ELR (cell line): ENCODE results near the gene ZDHHC4.
A peak's percentile ranks its signal among the peaks of the same experiment; 100 is the strongest.

ENCODE experiments used
- DNase-seq: peaks from one replicate; pipeline ENCODE4 v3.0.0-alpha.2; 2015; ENCODE audit warnings: low read depth

The ZDHHC4 gene

DNA sequence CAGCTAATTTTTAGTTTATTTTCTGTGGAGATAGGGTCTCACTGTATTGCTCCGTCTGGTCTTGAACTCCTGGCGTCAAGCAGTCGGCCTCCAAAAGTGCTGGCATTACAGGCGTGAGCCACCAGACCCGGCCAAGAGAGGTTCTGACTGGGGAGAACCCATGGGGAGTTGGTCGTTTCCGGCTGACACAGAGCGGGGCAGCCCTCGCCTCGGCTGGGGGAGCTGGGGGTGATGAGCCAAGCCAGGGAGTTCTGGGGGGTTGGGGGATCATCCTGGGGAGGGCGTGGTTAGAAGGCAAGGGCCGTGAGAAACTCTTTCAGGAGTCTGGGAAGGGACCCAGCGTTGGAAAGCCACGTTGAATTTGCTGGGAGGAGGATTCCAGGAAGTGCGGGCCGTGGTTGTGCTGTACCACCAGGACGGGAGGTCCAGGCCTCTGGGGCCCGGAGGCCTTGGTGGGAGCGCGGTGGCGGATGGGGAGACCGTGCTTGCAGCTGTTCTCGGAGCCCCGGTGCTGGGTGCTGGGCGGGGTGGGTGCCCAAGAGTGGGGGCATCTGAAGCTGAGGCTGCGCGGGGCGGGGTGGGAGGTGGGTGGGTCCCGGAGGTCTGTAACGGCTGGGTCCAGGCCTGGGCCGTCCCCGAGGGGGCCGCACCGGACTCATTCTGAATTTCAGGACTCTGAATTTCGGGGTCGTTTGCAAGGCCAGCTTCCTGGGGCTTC is 29.8 kb downstream of the ZDHHC4 start:
- DNase-seq, result no peak

DNA sequence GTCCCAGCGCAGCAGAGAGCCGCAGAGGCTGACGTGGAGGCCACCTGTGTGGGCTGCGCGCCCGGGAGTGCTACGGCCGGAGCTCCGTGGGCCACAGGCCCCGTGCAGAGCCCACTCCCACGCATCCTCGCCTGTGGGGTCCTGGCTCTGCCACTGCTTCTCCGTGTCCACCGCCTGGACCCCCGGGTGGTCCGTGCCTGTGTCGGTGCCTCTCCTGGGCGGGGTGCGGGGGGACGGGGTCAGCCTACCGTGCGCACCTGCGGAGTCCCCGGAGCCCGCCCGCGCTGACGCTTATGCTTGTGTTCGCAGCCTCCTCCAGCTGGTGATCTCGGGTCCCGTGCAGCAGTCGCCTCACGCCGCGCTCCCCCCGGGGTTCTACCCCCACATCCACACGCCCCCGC is 30.4 kb downstream of the ZDHHC4 start:
- DNase-seq, result no peak

DNA sequence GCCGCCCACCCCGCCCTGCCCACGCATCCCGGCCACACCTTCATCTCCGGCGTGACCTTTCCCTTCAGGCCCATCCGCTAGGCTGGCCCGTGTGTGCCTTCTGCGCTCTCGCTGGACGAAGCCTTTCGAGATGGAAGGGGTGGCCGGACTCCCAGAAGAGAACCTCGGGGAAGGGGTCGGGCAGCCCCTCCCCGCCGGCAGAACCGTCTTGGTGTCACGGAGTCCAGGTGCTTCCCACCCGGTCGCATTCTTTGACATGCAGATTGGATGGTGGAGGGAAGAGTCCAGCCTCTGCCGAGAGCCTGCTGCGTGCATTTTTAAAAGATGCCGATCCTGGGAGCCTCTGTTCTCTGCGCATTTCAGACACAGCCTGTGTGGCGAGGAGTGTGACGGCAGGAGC is 30.8 kb downstream of the ZDHHC4 start:
- DNase-seq, result no peak

DNA sequence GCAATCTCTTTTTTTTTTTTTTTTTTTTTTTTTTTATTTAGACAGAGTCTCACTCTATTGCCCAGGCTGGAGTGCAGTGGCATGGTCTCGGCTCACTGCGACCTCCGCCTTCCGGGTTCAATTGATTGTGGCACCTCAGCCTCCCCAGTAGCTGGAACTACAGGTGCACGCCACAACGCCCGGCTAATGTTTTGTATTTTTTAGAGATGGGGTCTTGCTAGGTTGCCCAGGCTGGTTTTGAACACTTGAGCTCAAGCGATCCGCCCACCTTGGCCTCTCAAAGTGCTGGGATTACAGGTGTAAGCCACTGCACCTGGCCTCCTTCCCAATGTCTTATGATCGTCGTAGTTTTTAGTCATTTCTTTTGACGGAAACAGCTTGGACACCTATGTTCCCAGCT is 31.5 kb downstream of the ZDHHC4 start:
- no peak for DNase-seq

DNA sequence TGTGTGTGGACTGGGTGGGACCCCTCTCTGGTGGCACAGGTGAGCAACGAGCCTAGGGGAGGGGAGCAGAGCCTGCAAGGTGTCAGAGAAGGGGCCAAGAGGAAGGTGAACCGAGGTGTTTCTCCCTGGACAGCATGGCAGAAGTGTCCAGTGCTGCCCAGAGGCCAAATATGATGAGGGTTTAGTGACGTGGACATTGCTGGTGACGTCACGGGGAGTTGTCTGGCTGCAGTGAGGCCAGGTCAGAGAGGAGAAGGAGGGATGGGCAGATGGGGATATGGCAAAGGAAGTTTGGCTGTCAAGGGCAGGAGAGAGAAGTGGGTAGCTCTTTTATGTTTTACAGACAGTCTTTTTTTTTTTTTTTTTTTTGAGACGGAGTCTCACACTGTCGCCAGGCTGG is 35.6 kb downstream of the ZDHHC4 start:
- DNase-seq, result no peak

DNA sequence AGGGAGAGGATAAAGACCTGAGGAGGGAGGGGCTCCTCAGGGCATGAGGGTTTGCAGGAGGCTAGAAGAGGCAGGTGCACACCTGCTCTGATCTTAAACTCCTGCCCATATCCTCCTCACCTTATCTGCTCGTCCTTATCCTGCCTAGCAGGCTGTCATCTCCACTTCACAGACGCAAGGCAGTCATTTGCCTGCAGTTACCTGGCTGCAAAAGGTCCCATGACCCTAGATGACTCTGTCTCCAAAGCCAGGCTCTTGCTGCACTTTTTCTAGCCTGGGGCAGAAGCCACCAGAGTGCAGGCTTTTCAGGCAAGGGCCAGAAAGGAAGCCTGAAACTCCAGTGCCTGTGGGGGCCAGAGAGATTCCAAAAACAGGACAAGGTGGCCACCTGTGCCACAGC is 36.5 kb downstream of the ZDHHC4 start:
- no peak for DNase-seq

DNA sequence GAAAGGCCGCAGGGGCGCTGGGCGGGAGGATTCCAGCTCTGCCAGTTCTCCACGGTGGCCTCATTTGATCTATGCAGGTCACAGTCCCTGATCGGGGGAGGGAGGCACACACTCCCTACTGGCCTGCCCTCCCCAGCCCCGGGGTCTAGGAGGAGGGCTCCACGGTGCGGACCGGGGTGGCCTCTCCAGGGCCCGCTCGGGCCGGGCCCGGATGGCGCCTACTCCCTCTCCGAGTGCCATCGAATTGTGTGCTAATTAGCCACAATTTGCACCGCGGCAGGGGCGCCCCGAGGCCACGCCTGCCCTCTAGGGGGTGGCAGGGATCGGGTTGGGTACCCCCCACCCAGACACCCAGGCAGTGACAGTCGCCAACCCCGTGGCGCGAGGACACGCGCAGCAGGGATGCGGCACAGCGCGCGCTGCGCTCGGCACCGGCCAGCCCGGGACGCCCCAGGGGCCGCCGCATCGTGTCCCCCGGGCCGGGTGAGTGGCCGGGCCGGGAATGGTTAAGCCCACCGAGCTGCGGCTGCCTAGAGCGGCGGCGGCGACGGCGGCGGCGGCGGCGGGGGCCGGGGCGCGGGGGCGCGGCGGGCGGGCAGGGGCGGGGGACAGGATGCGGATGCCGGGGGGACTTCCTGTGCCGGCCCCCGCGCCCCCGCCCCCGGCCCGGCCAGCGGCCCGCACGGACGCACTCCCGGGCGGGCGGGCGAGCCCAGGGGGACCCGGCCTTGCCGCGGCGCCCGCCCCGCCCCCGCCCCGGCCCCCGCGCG is 37.9 kb downstream of the ZDHHC4 start, which contains the start of gene ZNF853:
ZNF853 (plus strand) TSS at position 658 of the 770 bp plus-strand sequence. CDS start 565 bp downstream, outside the sequence.
- DNase-seq, result no peak

DNA sequence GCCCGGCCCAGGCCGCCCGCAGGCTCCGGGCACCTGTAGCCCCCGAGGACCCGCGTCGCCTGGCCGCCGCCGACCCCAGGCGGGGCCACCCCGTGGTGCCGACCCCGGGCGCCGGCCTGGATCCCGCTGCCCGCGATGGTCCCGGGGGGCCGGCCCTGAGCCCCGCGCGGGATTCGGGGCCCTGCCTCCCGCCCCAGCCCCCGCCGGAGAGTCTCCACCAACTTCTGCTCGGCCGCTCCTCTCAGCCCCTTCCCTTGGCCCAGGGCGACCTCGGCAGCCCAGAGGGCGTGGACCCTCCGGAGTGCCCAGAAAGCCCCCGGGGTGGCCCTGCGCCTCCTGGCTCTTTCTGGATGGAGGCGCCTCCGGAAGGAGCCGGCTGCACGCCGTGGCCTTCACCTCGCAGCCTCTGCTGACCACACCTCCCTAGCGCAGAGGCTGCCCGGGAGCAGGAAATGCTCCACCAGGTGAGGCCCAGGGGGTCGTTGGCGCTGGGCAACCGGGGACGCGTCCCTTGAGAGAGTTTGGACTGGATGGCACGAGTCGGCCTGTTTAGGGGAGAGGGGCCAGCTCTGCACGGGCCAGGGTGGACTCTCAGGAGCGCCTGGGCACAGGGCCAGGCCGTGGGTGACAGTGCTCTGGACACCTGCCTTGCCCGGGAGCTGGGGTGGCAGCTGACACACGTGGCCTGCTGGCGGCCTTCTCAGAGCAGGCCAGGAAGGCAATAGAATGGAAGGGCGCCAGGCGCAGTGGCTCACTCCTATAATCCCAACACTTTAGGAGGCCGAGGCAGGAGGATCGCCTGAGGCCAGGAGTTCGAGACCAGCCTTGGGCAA is 38.7 kb downstream of the ZDHHC4 start:
- no peak for DNase-seq

DNA sequence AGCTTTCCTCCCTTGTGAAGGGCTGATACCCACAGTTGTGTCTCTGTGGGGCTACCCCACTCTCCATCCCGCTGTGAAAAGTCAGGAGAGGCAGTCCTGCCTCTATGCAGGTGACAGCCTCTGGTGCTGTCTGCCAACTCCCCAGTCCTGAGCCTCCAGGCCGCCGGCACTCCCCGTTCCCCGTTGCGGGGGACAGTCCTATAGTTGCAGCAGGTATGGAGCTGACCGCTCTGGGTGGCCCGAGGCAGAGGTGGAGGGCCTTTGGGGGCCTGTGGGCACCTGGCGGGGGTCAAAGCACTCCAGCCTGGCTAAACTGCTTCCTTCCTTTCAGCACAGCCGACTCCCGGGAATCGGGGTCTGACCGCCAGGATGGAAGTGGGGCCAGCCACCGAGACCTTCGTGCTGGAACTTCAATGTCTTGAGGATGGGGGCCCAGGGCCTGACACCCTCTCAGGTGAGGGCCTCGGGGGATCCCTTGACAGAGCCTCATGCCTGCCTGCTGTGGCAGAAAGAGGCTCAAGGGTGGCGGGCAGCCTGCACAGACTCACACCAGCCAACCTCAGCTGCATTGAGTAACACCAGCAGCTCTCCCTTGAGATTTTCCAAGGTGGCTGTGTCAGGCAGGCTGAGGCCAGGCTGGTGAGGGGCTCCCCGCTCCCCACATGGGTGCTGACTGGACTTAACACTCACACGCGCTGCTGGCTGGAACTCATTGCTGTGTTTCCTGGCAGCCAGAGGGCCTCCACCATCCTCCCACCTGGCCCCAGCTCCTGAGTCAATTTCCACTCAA is 39.8 kb downstream of the ZDHHC4 start:
- no peak for DNase-seq

DNA sequence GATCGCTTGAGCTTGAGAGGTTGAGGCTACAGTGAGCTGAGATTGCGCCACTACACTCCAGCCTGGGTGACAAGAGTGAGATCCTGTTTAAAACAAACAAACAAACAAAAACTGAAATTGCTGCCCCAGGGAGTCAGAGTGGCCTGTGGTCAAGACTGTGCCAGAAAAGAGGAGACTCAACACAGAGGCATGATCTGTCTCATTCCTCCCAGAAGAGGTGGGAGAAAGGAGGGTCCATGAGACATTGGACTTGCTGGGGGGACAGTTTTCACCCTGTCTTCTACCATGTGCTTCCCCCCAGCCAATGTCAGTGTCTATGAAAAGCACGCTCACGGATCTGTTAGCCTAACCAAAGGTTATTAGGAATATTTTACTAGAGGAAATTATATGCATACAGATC is 41.4 kb downstream of the ZDHHC4 start:
- peak; percentile 48 for DNase-seq

DNA sequence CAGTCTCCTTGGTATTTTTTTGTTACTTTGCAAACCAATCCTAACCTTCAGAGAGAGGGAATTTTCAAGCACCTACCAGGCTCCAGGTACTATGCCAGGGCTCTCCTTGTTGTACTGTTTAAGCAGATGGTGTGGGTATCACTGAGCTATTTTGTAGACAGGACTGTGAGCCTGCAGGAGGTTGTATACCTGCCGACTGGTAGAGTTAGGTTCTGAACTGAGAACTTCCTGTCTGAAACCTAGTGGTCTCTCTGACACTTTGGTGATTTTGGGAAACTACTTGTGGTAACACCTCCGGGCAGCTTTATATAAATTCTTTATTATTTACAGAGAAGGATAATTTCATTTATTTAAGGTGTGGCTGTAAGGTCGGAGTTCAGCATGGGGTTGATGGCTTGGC is 42.7 kb downstream of the ZDHHC4 start:
- DNase-seq, result no peak

DNA sequence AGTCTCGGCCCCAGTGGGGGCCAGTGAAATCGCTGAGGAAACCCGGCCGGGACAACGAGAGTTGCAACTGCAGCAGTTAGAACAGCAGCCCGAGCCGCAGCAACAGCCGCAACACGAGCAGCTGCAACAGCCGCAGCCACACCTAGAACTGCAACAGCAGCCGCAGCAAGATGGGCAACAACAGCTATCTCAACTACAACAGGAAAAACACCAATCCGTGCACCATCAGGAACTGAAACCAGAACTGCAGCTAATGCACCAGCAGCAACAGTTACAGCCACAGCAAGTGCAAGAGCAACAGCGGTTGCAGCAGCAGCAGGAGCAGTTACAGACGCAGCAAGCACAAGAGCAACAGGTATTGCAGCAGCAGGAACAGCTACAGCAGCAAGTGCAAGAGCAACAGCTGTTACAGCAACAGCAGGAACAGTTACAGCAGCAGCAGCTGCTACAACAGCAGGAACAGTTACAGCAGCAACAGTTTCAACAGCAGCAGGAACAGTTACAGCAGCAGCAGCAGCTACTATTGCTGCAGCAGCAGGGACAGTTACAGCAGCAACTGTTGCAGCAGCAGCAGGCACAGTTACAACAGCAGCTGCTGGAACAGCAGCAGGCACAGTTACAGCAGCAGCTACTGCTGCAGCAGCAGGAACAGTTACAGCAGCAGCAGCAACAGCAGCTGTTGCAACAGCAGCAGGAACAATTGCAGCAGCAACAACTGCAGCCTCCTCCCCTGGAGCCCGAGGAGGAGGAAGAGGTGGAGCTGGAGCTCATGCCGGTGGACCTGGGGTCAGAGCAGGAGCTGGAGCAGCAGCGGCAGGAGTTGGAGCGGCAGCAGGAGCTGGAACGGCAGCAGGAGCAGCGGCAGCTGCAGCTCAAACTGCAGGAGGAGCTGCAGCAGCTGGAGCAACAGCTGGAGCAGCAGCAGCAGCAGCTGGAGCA is 44.2 kb downstream of the ZDHHC4 start:
- DNase-seq, result no peak

DNA sequence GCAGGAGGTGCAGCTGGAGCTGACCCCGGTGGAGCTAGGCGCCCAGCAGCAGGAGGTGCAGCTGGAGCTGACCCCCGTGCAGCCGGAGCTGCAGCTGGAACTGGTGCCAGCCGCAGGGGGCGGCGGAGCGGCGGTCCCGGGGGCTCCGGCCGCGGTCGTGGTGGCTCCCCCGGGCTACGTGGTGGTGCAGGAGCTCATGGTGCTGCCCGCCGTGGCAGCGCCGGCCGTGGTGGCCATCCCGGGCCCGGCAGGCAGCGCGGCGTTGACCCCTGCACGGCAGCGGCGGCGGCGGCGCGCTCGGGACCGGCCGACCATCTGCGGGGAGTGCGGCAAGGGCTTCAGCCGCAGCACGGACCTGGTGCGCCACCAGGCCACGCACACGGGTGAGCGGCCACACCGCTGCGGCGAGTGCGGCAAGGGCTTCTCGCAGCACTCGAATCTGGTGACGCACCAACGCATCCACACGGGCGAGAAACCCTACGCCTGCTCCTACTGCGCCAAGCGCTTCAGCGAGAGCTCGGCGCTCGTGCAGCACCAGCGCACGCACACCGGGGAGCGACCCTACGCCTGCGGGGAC is 45.0 kb downstream of the ZDHHC4 start:
- DNase-seq, result no peak

DNA sequence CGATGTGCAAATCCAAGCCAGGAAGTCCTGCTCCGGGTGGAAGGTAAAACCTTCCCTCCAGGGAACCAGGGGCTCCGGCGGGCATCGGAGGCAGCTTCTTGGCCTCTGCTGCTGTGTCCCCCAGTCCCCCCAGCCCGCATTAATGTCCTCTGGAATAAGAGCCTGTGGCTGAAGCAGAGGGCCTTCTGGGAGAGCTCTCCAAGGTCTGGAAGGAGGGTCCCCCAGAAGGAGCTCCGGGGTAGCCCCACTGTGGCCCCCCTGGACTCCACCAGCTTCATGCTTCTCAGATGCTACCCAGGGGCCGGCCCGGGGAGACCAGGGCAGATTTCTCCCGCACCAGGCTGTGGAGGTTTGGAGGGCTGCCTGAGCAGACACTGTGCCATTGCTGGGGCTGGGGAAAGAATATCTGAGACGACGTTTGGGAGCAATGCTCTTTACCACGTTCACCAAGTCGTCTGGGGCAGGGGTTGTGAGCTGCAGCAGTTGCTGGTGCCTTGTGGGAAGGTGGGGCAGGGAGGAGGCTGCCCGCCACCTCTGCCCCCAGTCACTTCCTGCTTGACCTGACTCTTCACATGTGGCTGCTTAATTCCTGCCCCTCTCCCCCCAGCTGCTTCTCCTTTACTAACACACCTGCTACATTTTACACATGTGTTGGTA is 46.5 kb downstream of the ZDHHC4 start:
- DNase-seq, result no peak

DNA sequence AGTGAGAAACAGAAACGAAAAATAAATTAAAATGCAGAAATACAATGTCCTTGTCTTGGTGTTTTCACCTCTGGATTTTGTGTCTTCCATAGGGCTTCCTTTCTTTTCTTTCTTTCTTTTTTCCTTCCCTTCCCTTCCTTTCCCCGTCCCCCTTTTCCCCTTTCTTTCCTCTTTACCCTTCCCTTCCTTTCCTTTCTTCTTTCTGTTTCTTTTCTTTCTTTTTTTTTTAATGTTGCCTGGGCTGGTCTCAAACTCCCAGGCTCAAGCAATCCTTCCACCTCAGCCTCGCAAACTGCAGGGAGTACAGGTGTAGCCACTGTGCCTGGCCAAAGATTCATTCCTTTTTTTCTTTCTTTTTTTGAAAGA is 47.0 kb downstream of the ZDHHC4 start:
- DNase-seq, result no peak

DNA sequence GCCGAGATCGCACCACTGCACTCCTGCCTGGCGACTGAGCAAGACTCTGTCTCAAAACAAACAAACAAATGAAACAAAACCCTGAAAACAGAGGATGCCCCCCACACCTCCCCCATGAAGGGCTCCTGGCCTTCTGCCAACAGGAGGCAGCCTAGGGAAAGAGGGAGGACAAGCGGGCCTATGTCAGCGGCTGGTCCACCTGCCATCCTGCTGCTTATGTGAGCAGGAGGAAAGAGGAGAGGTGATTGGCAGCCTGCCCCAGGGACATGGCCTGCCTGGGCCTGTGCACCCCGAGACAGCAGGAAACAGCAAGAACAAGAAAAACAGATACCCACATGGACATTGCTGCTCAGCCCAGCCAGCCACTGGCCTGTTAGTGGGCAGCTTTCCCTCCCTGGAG is 50.8 kb downstream of the ZDHHC4 start:
- DNase-seq, result no peak

DNA sequence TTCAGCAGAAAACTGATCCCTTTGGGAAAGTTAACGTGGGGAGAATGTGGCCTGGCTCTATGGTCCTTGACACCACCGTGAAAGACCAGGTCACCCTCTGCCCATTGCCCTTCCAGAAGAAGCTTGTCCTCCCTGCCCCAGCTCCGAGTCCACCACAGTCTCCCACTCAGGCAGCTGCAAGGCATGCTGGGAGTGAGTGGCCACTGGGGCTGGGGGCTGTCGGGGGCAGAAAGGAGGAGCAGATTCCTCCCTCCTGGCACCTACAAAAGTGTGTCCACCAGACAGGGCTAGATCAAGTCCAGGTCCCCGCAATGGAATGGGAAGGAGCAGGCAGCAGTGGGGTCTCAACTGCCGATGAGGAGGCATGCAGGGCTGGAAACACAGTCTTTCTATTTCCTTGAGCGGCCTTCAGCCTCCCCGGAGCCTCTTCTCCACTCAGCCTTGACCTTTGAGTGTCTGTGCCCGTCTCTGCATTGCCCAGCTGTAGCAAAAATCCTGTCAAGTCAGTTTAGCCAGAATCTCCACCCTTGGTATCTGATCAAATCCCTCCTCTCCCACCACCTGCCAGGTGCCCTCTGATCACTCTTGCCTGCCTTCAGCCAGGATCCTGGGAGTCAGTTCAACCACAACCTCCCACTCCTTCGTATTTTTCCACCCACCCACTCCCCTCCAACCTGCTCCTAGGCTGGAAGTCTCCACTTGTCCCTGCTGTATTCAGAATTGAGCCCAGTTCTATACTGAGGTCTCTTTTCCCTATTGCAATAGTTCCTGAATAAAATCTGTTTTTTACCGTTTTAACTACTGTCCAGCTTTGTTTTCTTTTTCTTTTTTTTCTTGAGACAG is 53.0 kb downstream of the ZDHHC4 start:
- no peak for DNase-seq

DNA sequence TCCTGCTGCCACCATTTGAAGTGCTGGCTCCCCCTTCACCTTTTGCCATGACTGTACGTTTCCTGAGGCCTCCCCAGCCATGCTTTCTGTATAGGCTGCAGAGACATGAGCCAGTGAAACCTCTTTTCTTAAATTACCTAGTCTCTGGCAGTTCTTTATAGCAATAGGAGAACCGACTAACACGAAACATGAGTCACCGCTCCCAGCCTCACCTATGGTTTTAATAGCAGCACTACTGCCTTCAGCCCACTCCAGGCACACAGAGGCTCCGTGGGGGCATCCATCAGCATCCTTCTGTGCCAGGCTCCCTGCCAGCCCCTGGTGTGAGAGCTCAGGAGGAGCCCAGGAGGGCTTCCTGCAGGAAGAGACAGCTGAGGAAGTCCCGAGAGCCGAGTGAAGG is 54.4 kb downstream of the ZDHHC4 start:
- no peak for DNase-seq

DNA sequence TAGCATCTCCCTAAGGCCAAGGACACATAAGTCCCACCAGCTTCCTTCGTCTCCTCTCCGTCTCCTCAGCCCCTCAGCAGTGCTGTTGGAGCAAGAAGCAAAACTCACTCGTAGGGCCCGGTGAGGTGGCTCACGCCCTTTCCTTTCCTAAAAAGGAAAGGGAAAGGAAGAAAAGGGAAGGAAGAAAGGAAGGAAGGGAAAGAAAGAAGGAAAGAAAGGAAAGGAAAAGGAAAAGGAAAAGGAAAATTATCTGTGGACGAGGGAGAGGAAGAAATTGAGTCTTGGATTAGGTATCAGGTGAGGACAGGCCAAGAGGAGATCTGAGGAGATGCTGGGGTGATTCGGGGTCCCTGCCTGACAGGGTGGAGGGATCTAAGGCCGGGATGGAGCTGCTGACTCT is 56.8 kb downstream of the ZDHHC4 start:
- no peak for DNase-seq
